Sigmoid colon (tissue), 7 donors: ENCODE results near the gene PDLIM5. TPM values are rescaled to one million over a fixed set of nuclear protein-coding genes. Genes with fewer than 3 reads are reported as not detected.

Experiments used
- DNase-seq: peaks from one replicate; pipeline ENCODE4 v3.0.0-alpha.2; 2019
- H3K27ac ChIP-seq, 4 donors: fragments of 200-600 bp; sonication (generic); one replicate each; pipeline ENCODE4 v1.5.1; 2016 to 2019; ENCODE audit warnings: mild to moderate bottlenecking in 1 of 4
- H3K27me3 ChIP-seq, 3 donors: fragments of 200-600 bp; sonication (generic); one replicate each; pipeline ENCODE4 v1.5.1; 2019; ENCODE audit warnings: mild to moderate bottlenecking in 1 of 3
- H3K36me3 ChIP-seq, 4 donors: fragments of 200-600 bp; sonication (generic); one replicate each; pipeline ENCODE4 v1.5.1; 2016 to 2019
- H3K4me1 ChIP-seq, 4 donors: fragments of 200-600 bp; sonication (generic); one replicate each; pipeline ENCODE4 v1.5.1; 2017 to 2019
- H3K4me3 ChIP-seq, 4 donors: fragments of 200-600 bp; sonication (generic); one replicate each; pipeline ENCODE4 v1.5.1; 2017 to 2019; ENCODE audit warnings: mild to moderate bottlenecking in 2 of 4, moderate library complexity in 1 of 4
- H3K9me3 ChIP-seq, 4 donors: fragments of 200-600 bp in 3 of 4; sonication (generic) in 3 of 4; one replicate each; pipeline versions ENCODE4 v1.5.1 to v1.6.1; 2013 to 2019
- EP300 ChIP-seq, 4 donors: sonication (generic); formaldehyde crosslinking; IDR thresholded peaks; one replicate each; pipeline ENCODE4 v1.6.1; 2017; ENCODE audit warnings: antibody characterized with exemption in 4 of 4
- POLR2A ChIP-seq, 2 donors: fragments of 450-650 bp; IDR thresholded peaks; one replicate each; pipeline ENCODE4 v1.6.1; 2016; ENCODE audit warnings: antibody characterized with exemption in 2 of 2, mild to moderate bottlenecking in 2 of 2, moderate library complexity in 2 of 2
- POLR2AphosphoS5 ChIP-seq, 4 donors: sonication (generic); formaldehyde crosslinking; IDR thresholded peaks; one replicate each; pipeline ENCODE4 v1.6.1; 2017; ENCODE audit warnings: antibody characterized with exemption in 4 of 4
- WGBS, 2 donors: extraction: QIAGEN DNeasy Blood & Tissue Kit; methylation state at CpG; one replicate each; pipeline ENCODE4 v1.1.7; 2013; 5-methylcytosine and 5-hydroxymethylcytosine counted together
- intact Hi-C: fragments of 100-400 bp; cut with DNase I; formaldehyde crosslinking; loops from one replicate; pipeline ENCODE4 v1.15.1; 2023
- polyA plus RNA-seq, 3 donors: library from polyadenylated mRNA; stranded (reverse); fragments of 200-250 nt; gene quantifications; one replicate each; pipeline ENCODE4 v1.2.3, GENCODE V29; 2013
- total RNA-seq, 4 donors: library from RNA; depleted of rRNA; stranded (reverse); fragments of >200 nt; gene quantifications; one replicate each; pipeline ENCODE4 v1.1.0, GENCODE V29; 2016
- TF ChIP-seq, protein P1 (sequence below), 4 experiments: fragments of 450-650 bp in 3 of 4; fragments of 200-600 bp in 1 of 4; IDR thresholded peaks; one replicate each; pipeline ENCODE4 v1.5.1; 2016 to 2019; ENCODE audit warnings: antibody characterized with exemption in 4 of 4, mild to moderate bottlenecking in 3 of 4, moderate library complexity in 2 of 4
- donor health status: healthy with polysubstance abuse.
- donor health status: Bipolar disorder and iron deficiency.
- donor health status: healthy.

PDLIM5 gene
- total and polyA plus RNA-seq, 7 donors, result 31.2 to 221 (median 167) TPM

DNA sequence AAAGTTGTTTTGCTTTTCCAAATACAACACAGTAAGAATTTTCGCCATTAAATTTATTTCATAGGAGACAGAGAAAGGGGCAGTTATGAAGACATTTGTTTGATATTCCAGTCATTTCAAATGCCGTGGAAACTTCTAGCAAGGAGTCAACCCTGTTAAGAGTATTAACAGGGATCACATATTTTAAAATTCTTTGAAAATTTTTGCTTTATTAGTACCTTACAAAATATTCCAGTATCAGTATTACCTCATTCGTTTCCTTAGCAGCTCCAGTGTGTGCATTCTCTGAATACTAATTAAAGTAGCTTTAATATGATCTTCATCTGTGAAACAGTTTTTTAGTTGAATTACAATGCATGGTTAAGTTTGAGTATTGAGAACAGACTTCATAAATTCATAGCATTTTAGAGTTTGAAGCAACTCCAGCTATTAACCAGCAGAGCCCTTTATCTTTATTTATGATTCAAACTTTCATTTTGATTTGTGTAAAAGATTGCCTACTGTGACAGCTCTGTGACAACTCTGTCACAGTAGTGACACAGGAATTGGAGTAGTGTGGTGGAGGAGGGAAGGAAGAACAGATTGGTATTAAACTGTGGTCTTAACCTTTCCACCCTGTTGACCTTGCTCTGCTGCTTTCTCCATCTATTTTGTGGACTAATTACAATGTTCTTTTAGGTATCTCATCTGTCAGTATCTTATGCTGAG, 86.3 kb downstream of the PDLIM5 start:
- Histone ChIP-seq H3K4me1 (peaks cover 0 to 68% (median 60%) of the 10 kb centered on the region in 4 donors), H3K9me3 (no peaks in the 10 kb centered on the region), H3K27ac (peak overlapping the region in 2 of 4 donors; percentile 11 to 62), H3K4me3 (no peak overlapping the region), H3K27me3 (no peaks in the 10 kb centered on the region), H3K36me3 (no peaks in the 10 kb centered on the region)
- intact Hi-C loops, result no loop called here
- 90 to 96% methylated on average over 3 of the region's 3 CpGs for WGBS, 2 donors
- no peak for DNase-seq
- TF ChIP-seq, protein P1, sequence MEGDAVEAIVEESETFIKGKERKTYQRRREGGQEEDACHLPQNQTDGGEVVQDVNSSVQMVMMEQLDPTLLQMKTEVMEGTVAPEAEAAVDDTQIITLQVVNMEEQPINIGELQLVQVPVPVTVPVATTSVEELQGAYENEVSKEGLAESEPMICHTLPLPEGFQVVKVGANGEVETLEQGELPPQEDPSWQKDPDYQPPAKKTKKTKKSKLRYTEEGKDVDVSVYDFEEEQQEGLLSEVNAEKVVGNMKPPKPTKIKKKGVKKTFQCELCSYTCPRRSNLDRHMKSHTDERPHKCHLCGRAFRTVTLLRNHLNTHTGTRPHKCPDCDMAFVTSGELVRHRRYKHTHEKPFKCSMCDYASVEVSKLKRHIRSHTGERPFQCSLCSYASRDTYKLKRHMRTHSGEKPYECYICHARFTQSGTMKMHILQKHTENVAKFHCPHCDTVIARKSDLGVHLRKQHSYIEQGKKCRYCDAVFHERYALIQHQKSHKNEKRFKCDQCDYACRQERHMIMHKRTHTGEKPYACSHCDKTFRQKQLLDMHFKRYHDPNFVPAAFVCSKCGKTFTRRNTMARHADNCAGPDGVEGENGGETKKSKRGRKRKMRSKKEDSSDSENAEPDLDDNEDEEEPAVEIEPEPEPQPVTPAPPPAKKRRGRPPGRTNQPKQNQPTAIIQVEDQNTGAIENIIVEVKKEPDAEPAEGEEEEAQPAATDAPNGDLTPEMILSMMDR (IDR thresholded peaks at IDR 0.05), result no peak
- no peak for TF ChIP-seq EP300 (IDR thresholded peaks at IDR 0.05)
- no peak for TF ChIP-seq POLR2A (IDR thresholded peaks at IDR 0.05)
- TF ChIP-seq POLR2AphosphoS5 (IDR thresholded peaks at IDR 0.05), result no peak

DNA sequence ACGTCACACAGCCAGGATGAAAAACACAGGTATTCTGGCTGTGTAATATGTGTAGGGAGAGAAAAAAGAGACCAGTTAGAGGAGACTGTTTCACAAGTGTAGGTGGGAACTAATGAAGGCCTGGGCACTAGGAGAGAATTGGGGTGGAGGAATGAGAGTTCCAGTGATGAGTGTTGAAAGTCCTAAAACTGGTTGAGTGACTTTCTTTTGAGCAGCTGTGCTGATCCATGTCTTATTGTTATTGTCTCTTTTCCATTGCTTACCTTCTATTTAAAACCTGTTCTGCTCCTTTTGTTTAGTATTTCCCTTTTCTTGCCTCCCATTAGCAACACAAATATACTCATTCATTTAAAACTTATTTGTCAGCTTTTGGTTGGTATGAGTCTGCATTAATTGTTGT, 88.7 kb downstream of the PDLIM5 start:
- TF ChIP-seq POLR2A (IDR thresholded peaks at IDR 0.05) (no peak), POLR2AphosphoS5 (IDR thresholded peaks at IDR 0.05) (no peak), EP300 (IDR thresholded peaks at IDR 0.05) (no peak)
- TF ChIP-seq, protein P1 (IDR thresholded peaks at IDR 0.05), result no peak
- H3K27ac ChIP-seq, result no peak overlapping the region
- H3K9me3 ChIP-seq, result no peaks in the 10 kb centered on the region
- WGBS, 2 donors, result 88% methylated on average over 1 of the region's 1 CpG
- intact Hi-C loops, result no loop called here
- H3K4me3 ChIP-seq, result no peak overlapping the region
- peaks cover 0 to 57% (median 49%) of the 10 kb centered on the region in 4 donors for H3K4me1 ChIP-seq
- H3K36me3 ChIP-seq, result no peaks in the 10 kb centered on the region
- H3K27me3 ChIP-seq, result no peaks in the 10 kb centered on the region
- no peak for DNase-seq

DNA sequence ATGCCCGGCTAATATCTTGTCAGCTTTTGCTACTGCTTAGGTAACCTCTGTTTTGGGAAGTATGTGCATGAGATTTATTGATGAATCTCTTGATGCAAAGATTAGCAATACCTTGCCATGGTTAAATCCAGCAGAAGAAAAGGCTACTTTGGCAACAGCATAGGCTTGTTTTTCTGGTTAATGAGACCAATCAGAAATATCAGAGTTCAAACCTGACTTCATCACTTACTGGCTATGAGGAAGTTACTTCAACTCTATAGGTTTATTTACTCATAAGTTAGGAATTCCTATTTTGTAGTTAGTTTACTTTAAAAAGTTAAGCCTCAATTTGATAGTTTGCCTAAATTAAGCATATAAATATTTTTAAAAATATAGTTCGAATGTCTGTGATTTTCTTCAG, 93.1 kb downstream of the PDLIM5 start:
- WGBS, 2 donors, result 83 to 87% methylated on average over 2 of the region's 2 CpGs
- H3K27ac ChIP-seq, result peak overlapping the region in 2 of 4 donors; percentile 1 to 38
- H3K9me3 ChIP-seq, result no peaks in the 10 kb centered on the region
- DNase-seq, result no peak
- intact Hi-C loops, result no loop called here
- no peak for TF ChIP-seq EP300 (IDR thresholded peaks at IDR 0.05)
- TF ChIP-seq POLR2AphosphoS5 (IDR thresholded peaks at IDR 0.05), result no peak
- TF ChIP-seq, protein P1 (IDR thresholded peaks at IDR 0.05), result no peak
- no peak for TF ChIP-seq POLR2A (IDR thresholded peaks at IDR 0.05)
- H3K4me3 ChIP-seq, result no peak overlapping the region
- H3K36me3 ChIP-seq, result no peaks in the 10 kb centered on the region
- no peaks in the 10 kb centered on the region for H3K27me3 ChIP-seq
- peaks cover 0 to 39% (median 26%) of the 10 kb centered on the region in 4 donors for H3K4me1 ChIP-seq

- Histone ChIP-seq H3K27me3 (no peaks in the 10 kb centered on the region), H3K27ac (peak overlapping the region in 1 of 4 donors; percentile 38), H3K36me3 (no peaks in the 10 kb centered on the region), H3K4me1 (peaks cover 0 to 39% (median 26%) of the 10 kb centered on the region in 4 donors), H3K4me3 (no peak overlapping the region), H3K9me3 (no peaks in the 10 kb centered on the region)
- no peak for DNase-seq
- intact Hi-C loops, result no loop called here
- WGBS, 2 donors, result 76 to 80% methylated on average over 2 of the region's 2 CpGs
- TF ChIP-seq EP300 (IDR thresholded peaks at IDR 0.05), result no peak
Measured at GRCh38 chr4:94545296-94545695, 93.6 kb downstream of the PDLIM5 start.

DNA sequence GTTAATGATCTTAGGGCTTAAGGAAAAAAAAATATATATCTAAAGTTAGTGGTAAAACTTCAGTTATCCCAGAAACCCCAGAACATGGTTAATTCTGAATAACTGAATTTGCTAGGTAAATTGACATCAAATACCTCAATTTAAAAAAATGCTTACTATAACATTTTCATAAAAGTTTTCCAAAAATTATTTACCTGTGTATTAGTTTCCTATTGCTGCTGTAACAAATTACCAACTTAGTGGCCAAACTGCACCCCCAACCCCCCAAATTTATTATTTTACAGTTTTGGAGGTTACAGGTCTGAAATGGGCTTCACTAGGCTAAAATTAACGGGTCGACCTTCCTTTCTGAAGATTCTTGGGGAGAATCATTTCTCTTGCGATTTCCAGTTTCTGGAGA, 95.2 kb downstream of the PDLIM5 start:
- Histone ChIP-seq H3K4me3 (no peak overlapping the region), H3K27ac (no peak overlapping the region), H3K36me3 (no peaks in the 10 kb centered on the region), H3K27me3 (no peaks in the 10 kb centered on the region), H3K9me3 (no peaks in the 10 kb centered on the region), H3K4me1 (peaks cover 0 to 45% (median 33%) of the 10 kb centered on the region in 4 donors)
- DNase-seq, result no peak
- WGBS, 2 donors, result 96 to 99% methylated on average over 3 of the region's 3 CpGs
- intact Hi-C loops, result no loop called here
- TF ChIP-seq, protein P1 (IDR thresholded peaks at IDR 0.05), result no peak
- no peak for TF ChIP-seq POLR2AphosphoS5 (IDR thresholded peaks at IDR 0.05)
- no peak for TF ChIP-seq POLR2A (IDR thresholded peaks at IDR 0.05)
- no peak for TF ChIP-seq EP300 (IDR thresholded peaks at IDR 0.05)
